ENCODE measurements around the gene DCLRE1C. TPM values are rescaled to one million over a fixed set of nuclear protein-coding genes. Genes with fewer than 3 reads are reported as not detected.
A peak's percentile ranks its signal among the peaks of the same experiment; 100 is the strongest.

DCLRE1C gene
- total and polyA plus RNA-seq, 2 donors (not counting 3 experiments of a cell fraction or from before 2014, with no cell fraction given), result 2.1 to 15.8 TPM

GRCh38 chr10:14889318-14889717 is 64.6 kb downstream of the DCLRE1C start:
- Histone ChIP-seq H3K4me1 (ENCODE audit: control insufficient read depth, extremely low read depth, insufficient read depth, low read length) (no peaks in the 10 kb centered on the region), H4K20me1 (replicated peaks; ENCODE audit: control insufficient read depth, extremely low read depth, insufficient read depth, low read length) (peaks cover 3% of the 10 kb centered on the region), H3K27ac (ENCODE audit: insufficient read depth, low read depth, low read length) (no peak overlapping the region), H3K9ac (replicated peaks; ENCODE audit: extremely low read depth, insufficient read depth, low read length) (no peak overlapping the region), H3K9me1 (replicated peaks; ENCODE audit: control insufficient read depth, extremely low read depth, insufficient read depth, low read length) (no peaks in the 10 kb centered on the region), H3K79me2 (ENCODE audit: control insufficient read depth, insufficient read depth, low read length) (peaks cover 85% of the 10 kb centered on the region), H3K36me3 (ENCODE audit: control insufficient read depth in 2 of 2, extremely low read depth in 1 of 2, insufficient read depth in 2 of 2, low read length in 2 of 2) (peaks cover 0 to 5% of the 10 kb centered on the region in 2 experiments), H3K4me2 (ENCODE audit: insufficient read depth, low read length) (no peak overlapping the region), H2AFZ (ENCODE audit: low read depth, low read length) (no peak overlapping the region), H3K4me3 (replicated peaks in 1 of 3; ENCODE audit: insufficient read depth in 1 of 3, low read depth in 1 of 3, low read length in 3 of 3) (no peak overlapping the region), H3K9me3 (replicated peaks; ENCODE audit: control insufficient read depth, insufficient read depth, low read length) (no peaks in the 10 kb centered on the region), H3K27me3 (ENCODE audit: control insufficient read depth in 2 of 2, insufficient read depth in 2 of 2, low read length in 2 of 2) (no peaks in the 10 kb centered on the region)
- BruUV-seq (replicated peaks), result no TSS peak
- ChIA-PET CTCF (interaction anchor here (1.4 to 1.8 kb wide), 4 partner anchors 8 to 14 kb away, joined by 5 to 7 read pairs (median 6); partner anchors contain the start of gene SUV39H2), POLR2A (no interaction called here)
- no peak for FAIRE-seq
- intact Hi-C loops (cut with micrococcal nuclease), result no loop called here
- peak; percentile 4 for DNase-seq (ENCODE audit: low read depth, low spot score)
- TF ChIP-seq MAX (IDR thresholded peaks at IDR 0.05; ENCODE audit: insufficient read depth, insufficient read length) (no peak), CTCF (IDR thresholded peaks at IDR 0.05; ENCODE audit: extremely low read depth in 1 of 2, insufficient read depth in 1 of 2, low read depth in 1 of 2, low read length in 2 of 2) (peak in 1 of 2 donors; percentile 16)
- dilution Hi-C loops (cut with MboI; ENCODE audit: extremely low pct_ligation_motif_present, low sequenced_read_pairs), result no loop called here

GRCh38 chr10:14884082-14884481 is 69.8 kb downstream of the DCLRE1C start:
- Histone ChIP-seq H3K4me1 (ENCODE audit: control insufficient read depth, extremely low read depth, insufficient read depth, low read length) (peaks cover 12% of the 10 kb centered on the region), H3K4me2 (ENCODE audit: insufficient read depth, low read length) (no peak overlapping the region), H3K4me3 (replicated peaks in 1 of 3; ENCODE audit: insufficient read depth in 1 of 3, low read depth in 1 of 3, low read length in 3 of 3) (no peak overlapping the region), H3K9me1 (replicated peaks; ENCODE audit: control insufficient read depth, extremely low read depth, insufficient read depth, low read length) (no peaks in the 10 kb centered on the region), H2AFZ (ENCODE audit: low read depth, low read length) (no peak overlapping the region), H3K9me3 (replicated peaks; ENCODE audit: control insufficient read depth, insufficient read depth, low read length) (no peaks in the 10 kb centered on the region), H4K20me1 (replicated peaks; ENCODE audit: control insufficient read depth, extremely low read depth, insufficient read depth, low read length) (peaks cover 3% of the 10 kb centered on the region), H3K27me3 (ENCODE audit: control insufficient read depth in 2 of 2, insufficient read depth in 2 of 2, low read length in 2 of 2) (no peaks in the 10 kb centered on the region), H3K79me2 (ENCODE audit: control insufficient read depth, insufficient read depth, low read length) (peaks cover 88% of the 10 kb centered on the region), H3K27ac (ENCODE audit: insufficient read depth, low read depth, low read length) (no peak overlapping the region), H3K36me3 (ENCODE audit: control insufficient read depth in 2 of 2, extremely low read depth in 1 of 2, insufficient read depth in 2 of 2, low read length in 2 of 2) (peaks cover 0 to 5% of the 10 kb centered on the region in 2 experiments), H3K9ac (replicated peaks; ENCODE audit: extremely low read depth, insufficient read depth, low read length) (no peak overlapping the region)
- ChIA-PET CTCF (no interaction called here), POLR2A (no interaction called here)
- FAIRE-seq, result no peak
- TF ChIP-seq POLR2AphosphoS5 (IDR thresholded peaks at IDR 0.05; ENCODE audit: insufficient read depth, low read depth, low read length) (no peak), MAX (IDR thresholded peaks at IDR 0.05; ENCODE audit: insufficient read depth, insufficient read length) (no peak), POLR2A (IDR thresholded peaks at IDR 0.05; ENCODE audit: low read depth, low read length) (no peak), EZH2 (IDR thresholded peaks at IDR 0.05; ENCODE audit: borderline replicate concordance, low read depth, low read length, severe bottlenecking) (no peak), FOS (IDR thresholded peaks at IDR 0.05; ENCODE audit: borderline replicate concordance, insufficient read depth, low read length) (no peak), CTCF (IDR thresholded peaks at IDR 0.05; ENCODE audit: extremely low read depth in 1 of 2, insufficient read depth in 1 of 2, low read depth in 1 of 2, low read length in 2 of 2) (no peak), GATA2 (IDR thresholded peaks at IDR 0.05; ENCODE audit: insufficient read depth, insufficient read length, low read depth, low read length) (no peak), JUN (IDR thresholded peaks at IDR 0.05; ENCODE audit: borderline replicate concordance, insufficient read depth, insufficient read length, low read depth) (no peak), MYC (IDR thresholded peaks at IDR 0.05; ENCODE audit: low read depth, low read length) (no peak)
- dilution Hi-C loops (cut with MboI; ENCODE audit: extremely low pct_ligation_motif_present, low sequenced_read_pairs), result no loop called here
- no TSS peak for BruUV-seq (replicated peaks)
- DNase-seq (ENCODE audit: low read depth, low spot score), result no peak
- intact Hi-C loops (cut with micrococcal nuclease), result no loop called here

Data from endothelial cell of umbilical vein (primary cell).